ENCODE measurements around the gene AGXT2.

- no peak for TF ChIP-seq CTCF (conservative IDR thresholded peaks at IDR 0.05 in 1 of 2, IDR thresholded peaks at IDR 0.05 in 1 of 2; ENCODE audit: low read depth in 1 of 2, low read length in 2 of 2)
- no peak for TF ChIP-seq EZH2 (IDR thresholded peaks at IDR 0.05; ENCODE audit: low read length, missing control alignments)
Observed at GRCh38 chr5:35048910-35049309, 1.2 kb upstream of the AGXT2 start.

Measured in fibroblast of lung (primary cell).